WERI-Rb-1 (cell line): ENCODE data around the gene NFIA.

Source experiments
- DNase-seq: peaks from one replicate; pipeline ENCODE4 v3.0.0-alpha.2; 2020
- H3K27ac ChIP-seq: fragments of 250-450 bp; sonication (Bioruptor Pico); 2 replicates; pipeline ENCODE4 v1.5.1; 2020; ENCODE audit warnings: mild to moderate bottlenecking, moderate library complexity
- H3K27me3 ChIP-seq: fragments of 250-450 bp; sonication (Bioruptor Pico); 2 replicates; pipeline ENCODE4 v1.5.1; 2021; ENCODE audit warnings: mild to moderate bottlenecking, low read depth, moderate library complexity; ENCODE audit not compliant: insufficient read depth, severe bottlenecking
- H3K36me3 ChIP-seq: fragments of 250-450 bp; sonication (Bioruptor Pico); 2 replicates; pipeline ENCODE4 v1.5.1; 2020; ENCODE audit warnings: mild to moderate bottlenecking, moderate library complexity
- H3K4me3 ChIP-seq: 2 replicates; pipeline ENCODE4 v1.5.1; 2011; ENCODE audit warnings: low read depth, mild to moderate bottlenecking, control low read depth, low read length
- H3K9me3 ChIP-seq: fragments of 250-450 bp; sonication (Bioruptor Pico); 2 replicates; pipeline ENCODE4 v1.5.1; 2021; ENCODE audit warnings: mild to moderate bottlenecking, moderate library complexity; ENCODE audit not compliant: severe bottlenecking
- CTCF ChIP-seq: IDR thresholded peaks from 2 replicates; pipeline ENCODE4 v1.5.1; 2011; ENCODE audit warnings: low read depth, mild to moderate bottlenecking, control low read depth, inconsistent platforms, low read length

Gene NFIA

GRCh38 chr1:61261595-61261994 is 179.2 kb downstream of the NFIA start:
- Histone ChIP-seq H3K4me3 (no peak overlapping the region), H3K27me3 (no peaks in the 10 kb centered on the region), H3K36me3 (no peaks in the 10 kb centered on the region), H3K9me3 (no peaks in the 10 kb centered on the region), H3K27ac (no peak overlapping the region)
- no peak for DNase-seq
- TF ChIP-seq CTCF: no peak

- Histone ChIP-seq H3K9me3 (no peaks in the 10 kb centered on the region), H3K4me3 (no peak overlapping the region), H3K27me3 (no peaks in the 10 kb centered on the region), H3K36me3 (no peaks in the 10 kb centered on the region), H3K27ac (no peak overlapping the region)
- DNase-seq: no peak
- TF ChIP-seq CTCF: no peak
Measured at GRCh38 chr1:61263905-61264824, 181.8 kb downstream of the NFIA start.

GRCh38 chr1:61264825-61265242 is 182.5 kb downstream of the NFIA start:
- H3K36me3 ChIP-seq: no peaks in the 10 kb centered on the region
- H3K27ac ChIP-seq: no peak overlapping the region
- no peaks in the 10 kb centered on the region for H3K27me3 ChIP-seq
- TF ChIP-seq CTCF: no peak
- DNase-seq: no peak
- H3K4me3 ChIP-seq: no peak overlapping the region
- no peaks in the 10 kb centered on the region for H3K9me3 ChIP-seq

GRCh38 chr1:61265665-61266064 is 183.3 kb downstream of the NFIA start:
- TF ChIP-seq CTCF: no peak
- no peaks in the 10 kb centered on the region for H3K36me3 ChIP-seq
- no peaks in the 10 kb centered on the region for H3K9me3 ChIP-seq
- no peak for DNase-seq
- no peaks in the 10 kb centered on the region for H3K27me3 ChIP-seq
- no peak overlapping the region for H3K4me3 ChIP-seq
- H3K27ac ChIP-seq: no peak overlapping the region

- Histone ChIP-seq H3K36me3 (no peaks in the 10 kb centered on the region), H3K4me3 (no peak overlapping the region), H3K27ac (no peak overlapping the region), H3K9me3 (no peaks in the 10 kb centered on the region), H3K27me3 (no peaks in the 10 kb centered on the region)
- no peak for TF ChIP-seq CTCF
- DNase-seq: no peak
Measured at GRCh38 chr1:61266738-61267137, 184.4 kb downstream of the NFIA start.
